ENCODE data around the gene EIF2D.

The EIF2D gene

GRCh38 chr1:206568779-206569352 lies 43.4 kb downstream of the EIF2D start:
- no peak for FAIRE-seq

GRCh38 chr1:206568256-206568655 lies 44.0 kb downstream of the EIF2D start:
- FAIRE-seq, result no peak

GRCh38 chr1:206566999-206567398 lies 45.3 kb downstream of the EIF2D start:
- no peak for FAIRE-seq

GRCh38 chr1:206565995-206566394 lies 46.3 kb downstream of the EIF2D start:
- no peak for FAIRE-seq

GRCh38 chr1:206563367-206564207 lies 48.7 kb downstream of the EIF2D start:
- FAIRE-seq, result no peak

- FAIRE-seq, result no peak
These were observed 52.1 kb downstream of the EIF2D start for GRCh38 chr1:206560007-206560716.

- no peak for FAIRE-seq
These were observed 52.6 kb downstream of the EIF2D start for GRCh38 chr1:206559672-206559995.

- FAIRE-seq, result no peak
These were observed 53.2 kb downstream of the EIF2D start for GRCh38 chr1:206558794-206559671.

- FAIRE-seq, result no peak
These were observed 54.4 kb downstream of the EIF2D start for GRCh38 chr1:206557636-206558473.

- no peak for FAIRE-seq
These were observed 55.3 kb downstream of the EIF2D start for GRCh38 chr1:206556750-206557635.

GRCh38 chr1:206556047-206556749 lies 56.1 kb downstream of the EIF2D start:
- FAIRE-seq, result no peak

GRCh38 chr1:206555473-206555935 lies 56.8 kb downstream of the EIF2D start:
- FAIRE-seq, result no peak

- no peak for FAIRE-seq
These were observed 57.4 kb downstream of the EIF2D start for GRCh38 chr1:206554701-206555472.

- no peak for FAIRE-seq
These were observed 58.1 kb downstream of the EIF2D start for GRCh38 chr1:206554211-206554610.

- no peak for FAIRE-seq
These were observed 60.3 kb downstream of the EIF2D start for GRCh38 chr1:206551986-206552326.

- FAIRE-seq, result no peak
These were observed 60.8 kb downstream of the EIF2D start for GRCh38 chr1:206551296-206551985.

GRCh38 chr1:206550446-206550845 lies 61.8 kb downstream of the EIF2D start:
- no peak for FAIRE-seq

- no peak for FAIRE-seq
These were observed 65.2 kb downstream of the EIF2D start for GRCh38 chr1:206547104-206547503.

- FAIRE-seq, result no peak
These were observed 66.9 kb downstream of the EIF2D start for GRCh38 chr1:206545351-206545750.

Measured in A204.1 (cell line).